Uterus (tissue), 2 donors: ENCODE data around the gene PLAC9.

Experiments
- CTCF ChIP-seq, 4 experiments: fragments of 200-600 bp in 2 of 4; fragments of 450-650 bp in 2 of 4; sonication (generic) in 2 of 4; IDR thresholded peaks; one replicate each; pipeline ENCODE4 v1.5.1; 2016 to 2019; ENCODE audit warnings: antibody characterized with exemption in 4 of 4, mild to moderate bottlenecking in 2 of 4, moderate library complexity in 1 of 4
- POLR2A ChIP-seq, 2 donors: fragments of 450-650 bp; IDR thresholded peaks; one replicate each; pipeline ENCODE4 v1.6.1; 2016; ENCODE audit warnings: antibody characterized with exemption in 2 of 2, mild to moderate bottlenecking in 1 of 2, moderate library complexity in 1 of 2

GRCh38 chr10:80172896-80173295, 40.4 kb downstream of the PLAC9 start:
- no peak for TF ChIP-seq POLR2A (IDR thresholded peaks at IDR 0.05)
- no peak for TF ChIP-seq CTCF (IDR thresholded peaks at IDR 0.05)
